Activated T-cell treated with anti-CD3 and anti-CD28 coated beads, Interleukin-2, amount 50 U/mL, for 4 hours (primary cell): ENCODE measurements around the gene HMG20A. TPM values are rescaled to one million over a fixed set of nuclear protein-coding genes. Genes with fewer than 3 reads are reported as not detected.

Source experiments
- ATAC-seq, 2 donors: fragments of 200-7000 bp; cut with Tn5 transposase; one replicate each; pipeline ENCODE4 v1.10.0; 2021
- DNase-seq: peaks from one replicate; pipeline ENCODE4 v3.0.0-alpha.2; 2020
- H3K27me3 Mint-ChIP-seq: one replicate; pipeline ENCODE4 v1.8.0; 2021; ENCODE audit warnings: low read depth, mixed read lengths
- H3K36me3 Mint-ChIP-seq: one replicate; pipeline ENCODE4 v1.8.0; 2022; ENCODE audit warnings: mixed read lengths; ENCODE audit not compliant: insufficient read depth
- H3K4me1 Mint-ChIP-seq: one replicate; pipeline ENCODE4 v1.8.0; 2021; ENCODE audit warnings: low read depth, mixed read lengths
- H3K4me3 Mint-ChIP-seq: one replicate; pipeline ENCODE4 v1.8.0; 2021; ENCODE audit warnings: mild to moderate bottlenecking, moderate library complexity, mixed read lengths
- H3K9me3 Mint-ChIP-seq: one replicate; pipeline ENCODE4 v1.8.0; 2021; ENCODE audit warnings: mixed read lengths
- total RNA-seq, 3 donors: library from RNA; stranded (reverse); gene quantifications; one replicate each; pipeline ENCODE4 v1.2.1, GENCODE V29; 2021

The HMG20A gene
- total RNA-seq, 3 donors from 2014 or later: 32.7 to 35.1 (median 34.3) TPM

DNA sequence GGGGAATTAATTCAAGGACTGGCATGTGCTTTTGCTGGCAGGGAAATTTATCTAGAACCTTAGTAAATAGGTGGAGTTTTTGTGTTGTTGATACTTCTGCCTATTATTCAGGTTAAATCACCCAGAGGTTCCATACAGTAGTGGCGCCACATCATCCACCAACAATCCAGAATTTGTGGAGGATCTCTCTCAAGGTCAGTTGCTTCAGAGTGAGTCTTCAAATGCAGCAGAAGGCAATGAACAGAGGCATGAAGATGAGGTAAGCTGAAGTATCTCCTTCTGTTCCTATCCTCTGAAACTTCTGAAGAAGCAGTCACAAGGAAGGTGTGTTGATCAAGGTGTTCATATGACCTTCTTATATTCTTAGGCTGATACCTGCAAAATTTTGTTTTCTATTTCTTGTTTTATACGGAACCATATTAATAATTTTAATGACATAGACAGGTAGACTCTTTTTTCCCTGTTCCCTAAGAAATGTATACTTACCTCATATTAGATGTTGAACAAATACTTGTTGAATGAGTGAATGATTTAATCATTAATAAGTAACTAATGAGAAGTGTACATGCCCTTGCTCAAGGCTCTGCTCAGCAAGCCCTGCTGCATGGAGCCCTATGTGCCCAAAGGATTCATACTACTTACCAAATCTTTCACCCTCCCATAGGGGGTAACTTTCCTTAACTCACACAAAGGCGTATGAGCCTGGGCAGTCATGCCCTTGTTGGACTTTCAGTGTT lies 43.6 kb downstream of the HMG20A start:
- no peak overlapping the region for H3K4me3 Mint-ChIP-seq
- no peaks in the 10 kb centered on the region for H3K27me3 Mint-ChIP-seq
- no peaks in the 10 kb centered on the region for H3K4me1 Mint-ChIP-seq
- H3K9me3 Mint-ChIP-seq: no peaks in the 10 kb centered on the region
- no peak for ATAC-seq
- peaks cover 33% of the 10 kb centered on the region for H3K36me3 Mint-ChIP-seq
- no peak for DNase-seq

DNA sequence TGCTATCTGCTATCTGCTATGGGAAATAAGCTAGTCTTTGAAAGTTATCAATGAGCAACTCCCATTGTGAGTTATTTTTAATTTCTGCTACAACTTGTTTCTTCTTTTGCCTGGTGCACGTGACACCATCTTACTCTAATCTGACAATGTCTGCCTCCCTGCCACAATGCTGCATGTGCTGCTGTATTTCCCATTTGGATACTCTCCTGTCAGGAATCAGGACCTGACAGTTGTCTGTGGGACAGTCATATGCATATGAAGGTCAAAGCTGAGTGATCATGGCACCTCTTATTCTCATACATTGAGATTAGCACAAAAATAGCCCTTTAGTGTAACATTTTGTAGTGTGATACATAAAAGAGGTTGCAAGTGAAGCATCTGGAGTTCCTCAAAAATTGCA lies 45.8 kb downstream of the HMG20A start:
- Mint-ChIP-seq H3K4me3 (no peak overlapping the region), H3K9me3 (no peaks in the 10 kb centered on the region), H3K4me1 (no peaks in the 10 kb centered on the region), H3K36me3 (peaks cover 31% of the 10 kb centered on the region), H3K27me3 (no peaks in the 10 kb centered on the region)
- ATAC-seq (no peak), DNase-seq (no peak)

DNA sequence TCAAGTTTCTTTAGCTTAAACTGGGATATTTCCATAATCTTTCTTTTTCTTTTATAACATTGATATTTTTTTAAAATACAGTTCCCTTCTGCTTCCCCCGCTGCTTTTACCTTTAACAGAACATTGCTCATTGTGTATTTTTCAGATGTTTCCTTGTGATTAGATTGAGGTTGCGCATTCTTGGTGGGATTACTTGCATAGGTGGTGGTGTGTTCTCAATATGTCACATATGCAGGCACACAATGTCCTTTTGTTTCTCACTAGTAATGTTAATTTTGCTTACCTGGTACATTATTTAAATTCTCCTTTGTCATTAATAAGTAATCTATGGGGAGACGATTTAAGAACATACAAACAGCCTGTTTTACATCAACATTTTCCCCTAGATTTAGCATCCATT lies 48.2 kb downstream of the HMG20A start:
- no peaks in the 10 kb centered on the region for H3K27me3 Mint-ChIP-seq

DNA sequence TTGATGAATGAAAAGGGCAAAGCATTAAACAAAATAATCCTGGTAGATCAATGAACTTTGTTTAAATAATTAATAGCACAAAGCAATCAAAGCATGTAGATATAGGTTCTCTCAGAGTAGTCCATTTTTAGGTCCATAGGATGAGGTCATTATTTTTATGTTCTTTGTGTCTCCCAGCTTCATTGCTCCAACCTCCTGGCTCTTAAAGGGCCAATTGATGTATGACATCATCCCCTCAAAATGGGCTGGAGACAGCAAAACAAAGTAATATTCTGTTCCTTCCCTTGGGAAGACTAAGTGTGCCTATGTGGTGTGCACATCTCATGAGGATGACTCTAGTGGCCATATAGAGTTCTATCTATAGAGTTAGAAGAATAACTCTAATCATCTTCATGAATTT lies 49.5 kb downstream of the HMG20A start:
- ATAC-seq (no peak), DNase-seq (no peak)
- Mint-ChIP-seq H3K9me3 (no peaks in the 10 kb centered on the region), H3K36me3 (peaks cover 45% of the 10 kb centered on the region), H3K4me3 (no peak overlapping the region), H3K27me3 (no peaks in the 10 kb centered on the region), H3K4me1 (no peaks in the 10 kb centered on the region)

More for the DNA sequence above, 48.2 kb downstream of the HMG20A start:
- Mint-ChIP-seq H3K36me3 (peaks cover 40% of the 10 kb centered on the region), H3K9me3 (no peaks in the 10 kb centered on the region), H3K4me3 (no peak overlapping the region), H3K4me1 (no peaks in the 10 kb centered on the region)
- no peak for DNase-seq
- no peak for ATAC-seq

DNA sequence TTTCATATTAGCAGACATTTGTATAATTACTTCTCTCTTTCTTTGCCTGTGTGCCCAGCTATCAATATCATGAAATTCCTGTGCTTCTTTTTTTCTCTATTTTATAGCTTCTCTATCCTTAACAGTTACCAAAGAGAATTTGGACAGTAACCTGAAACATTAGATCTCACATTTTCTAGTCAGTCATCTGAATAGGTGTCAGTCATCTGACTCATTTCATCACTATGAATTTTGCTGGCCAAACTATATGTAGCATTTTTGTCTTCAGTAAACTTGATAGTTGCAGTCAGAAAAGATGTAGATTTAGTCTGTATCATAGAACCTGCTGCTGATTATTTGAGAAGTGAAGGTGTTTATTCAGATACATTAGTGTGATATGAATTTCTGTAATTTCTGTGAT lies 52.6 kb downstream of the HMG20A start:
- Mint-ChIP-seq H3K9me3 (no peaks in the 10 kb centered on the region), H3K4me3 (no peak overlapping the region), H3K36me3 (peaks cover 46% of the 10 kb centered on the region), H3K27me3 (no peaks in the 10 kb centered on the region), H3K4me1 (no peaks in the 10 kb centered on the region)
- no peak for ATAC-seq
- DNase-seq: no peak

DNA sequence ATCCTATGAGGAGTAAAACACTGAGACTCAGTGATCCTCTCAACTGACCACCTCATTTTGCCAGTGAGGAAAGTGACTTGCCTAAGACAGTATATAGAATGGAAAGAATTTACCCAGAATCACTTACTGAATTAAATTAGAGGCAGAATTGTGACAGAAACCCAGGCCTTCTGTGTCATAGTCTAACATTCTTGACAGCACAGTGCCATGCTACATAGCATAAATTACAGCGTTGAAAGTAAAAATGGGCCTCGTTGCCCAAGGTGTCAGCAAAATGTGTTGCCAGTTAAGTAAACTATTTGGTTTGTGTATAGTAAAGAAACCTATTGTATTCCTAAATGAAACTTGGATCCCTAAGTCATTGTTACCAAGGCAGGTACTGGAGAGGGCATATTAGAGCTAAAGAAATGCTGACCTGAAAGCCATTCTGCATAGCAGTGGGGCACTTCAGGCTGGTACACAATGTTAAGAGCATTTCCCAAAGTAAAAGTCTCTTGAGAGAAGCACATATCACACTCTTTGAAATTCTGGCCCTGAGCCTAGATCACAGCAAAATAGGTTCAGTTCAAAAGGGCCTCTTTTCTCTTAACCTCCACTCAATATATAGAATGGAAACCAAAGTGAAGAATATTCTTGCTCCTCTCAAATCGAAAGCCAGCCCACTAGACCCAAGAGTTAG lies 53.8 kb downstream of the HMG20A start:
- H3K9me3 Mint-ChIP-seq: no peaks in the 10 kb centered on the region
- no peak overlapping the region for H3K4me3 Mint-ChIP-seq
- no peaks in the 10 kb centered on the region for H3K27me3 Mint-ChIP-seq
- H3K36me3 Mint-ChIP-seq: peaks cover 42% of the 10 kb centered on the region
- ATAC-seq (no peak), DNase-seq (no peak)
- H3K4me1 Mint-ChIP-seq: no peaks in the 10 kb centered on the region

DNA sequence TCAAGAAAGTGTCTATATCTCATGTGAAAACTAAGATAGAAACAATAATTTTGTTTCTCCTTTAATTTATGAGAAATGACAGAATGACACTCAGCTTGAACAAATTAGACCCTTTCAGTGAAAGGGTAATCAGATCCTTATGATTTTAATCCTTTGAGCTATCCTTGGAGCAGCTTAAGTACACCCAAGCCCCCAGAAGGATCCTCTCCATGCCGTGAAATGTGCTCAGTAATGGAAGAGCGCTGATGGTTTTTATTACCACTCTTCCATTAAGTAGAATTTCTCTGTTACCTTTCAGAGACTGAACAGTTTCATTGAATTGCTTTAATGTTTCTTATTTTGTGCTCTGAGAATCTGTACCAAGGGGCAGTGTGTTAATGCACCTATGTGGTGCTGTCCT lies 54.3 kb downstream of the HMG20A start:
- Mint-ChIP-seq H3K4me3 (no peak overlapping the region), H3K27me3 (no peaks in the 10 kb centered on the region), H3K4me1 (no peaks in the 10 kb centered on the region), H3K36me3 (peaks cover 41% of the 10 kb centered on the region), H3K9me3 (no peaks in the 10 kb centered on the region)
- ATAC-seq (no peak), DNase-seq (no peak)

DNA sequence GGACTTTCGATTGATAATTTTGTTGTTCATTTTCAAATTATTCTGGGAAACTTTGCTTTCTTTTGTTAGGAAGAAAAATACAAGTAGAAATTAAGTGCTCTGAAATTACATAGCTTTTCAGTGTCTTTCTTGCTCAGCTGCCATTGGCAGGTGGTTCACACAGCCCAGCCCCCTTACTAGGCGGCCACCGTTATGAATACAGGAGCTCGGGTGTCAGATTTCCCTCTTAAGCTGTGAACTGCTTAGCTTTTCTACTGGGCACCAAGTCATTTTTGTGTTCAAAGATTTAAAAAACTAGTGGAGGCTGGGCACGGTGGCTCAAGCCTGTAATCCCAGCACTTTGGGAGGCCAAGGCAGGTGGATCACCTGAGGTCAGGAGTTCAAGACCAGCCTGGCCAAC lies 55.2 kb downstream of the HMG20A start:
- no peaks in the 10 kb centered on the region for H3K4me1 Mint-ChIP-seq
- H3K4me3 Mint-ChIP-seq: no peak overlapping the region
- peaks cover 36% of the 10 kb centered on the region for H3K36me3 Mint-ChIP-seq

DNA sequence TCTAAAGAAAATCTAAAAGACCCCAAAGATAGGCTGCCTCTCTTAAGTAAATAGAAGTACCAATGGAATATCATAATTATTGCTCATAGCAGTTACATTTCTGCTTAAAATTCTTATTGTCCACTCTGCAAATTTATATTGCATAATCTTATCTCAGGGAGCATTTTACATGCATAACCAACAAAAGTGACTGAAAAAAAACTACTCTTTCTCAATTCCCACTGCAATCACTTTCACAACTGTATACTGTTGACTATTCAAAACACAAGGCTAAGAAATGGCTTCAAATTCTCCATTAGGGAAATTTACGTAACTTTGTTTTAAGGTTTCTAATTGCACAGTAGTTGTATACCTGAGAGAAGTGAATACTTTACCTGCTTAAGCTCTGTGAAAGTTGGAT lies 56.3 kb downstream of the HMG20A start:
- Mint-ChIP-seq H3K4me1 (no peaks in the 10 kb centered on the region), H3K4me3 (no peak overlapping the region), H3K27me3 (no peaks in the 10 kb centered on the region), H3K36me3 (peaks cover 38% of the 10 kb centered on the region), H3K9me3 (no peaks in the 10 kb centered on the region)
- no peak for ATAC-seq
- DNase-seq: no peak

More for the DNA sequence above, 55.2 kb downstream of the HMG20A start:
- ATAC-seq: no peak
- no peak for DNase-seq
- no peaks in the 10 kb centered on the region for H3K9me3 Mint-ChIP-seq
- no peaks in the 10 kb centered on the region for H3K27me3 Mint-ChIP-seq

DNA sequence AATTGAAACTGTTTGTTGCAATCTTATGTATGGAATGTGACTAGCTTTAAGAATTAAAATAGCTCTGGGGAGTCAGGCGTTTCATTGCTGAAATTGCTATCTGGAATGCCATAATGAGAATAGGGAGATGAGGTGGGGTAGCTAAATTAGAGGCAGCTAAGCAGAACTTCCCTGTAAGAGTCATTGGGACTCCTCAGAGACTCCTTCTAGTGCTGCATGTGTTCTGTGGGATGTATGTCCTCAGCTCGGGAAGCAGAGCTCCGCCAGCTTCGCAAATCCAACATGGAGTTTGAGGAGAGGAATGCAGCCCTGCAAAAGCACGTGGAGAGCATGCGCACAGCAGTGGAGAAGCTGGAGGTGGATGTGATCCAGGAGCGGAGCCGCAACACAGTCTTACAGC lies 57.4 kb downstream of the HMG20A start:
- Mint-ChIP-seq H3K36me3 (peaks cover 39% of the 10 kb centered on the region), H3K4me1 (no peaks in the 10 kb centered on the region), H3K9me3 (no peaks in the 10 kb centered on the region), H3K27me3 (no peaks in the 10 kb centered on the region), H3K4me3 (peak overlapping the region; percentile 19)
- ATAC-seq (no peak), DNase-seq (no peak)

DNA sequence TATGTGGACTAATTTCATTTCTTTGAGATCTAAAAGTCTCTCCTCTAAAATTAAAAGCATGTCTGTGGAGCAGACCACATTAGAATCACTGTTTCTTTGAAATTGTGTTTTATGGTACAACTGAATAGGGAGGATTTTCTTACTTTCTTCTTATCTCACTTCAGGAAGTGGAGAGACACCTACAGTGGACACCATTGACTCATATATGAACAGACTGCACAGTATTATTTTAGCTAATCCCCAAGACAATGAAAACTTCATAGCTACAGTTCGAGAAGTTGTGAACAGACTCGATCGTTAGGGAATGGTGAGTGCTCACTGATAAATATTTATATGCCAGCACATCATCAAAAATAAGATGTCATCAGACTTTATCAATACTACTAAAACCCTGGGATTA lies 58.3 kb downstream of the HMG20A start:
- Mint-ChIP-seq H3K27me3 (no peaks in the 10 kb centered on the region), H3K4me3 (no peak overlapping the region), H3K9me3 (no peaks in the 10 kb centered on the region), H3K4me1 (no peaks in the 10 kb centered on the region), H3K36me3 (peaks cover 40% of the 10 kb centered on the region)
- ATAC-seq (no peak), DNase-seq (no peak)

DNA sequence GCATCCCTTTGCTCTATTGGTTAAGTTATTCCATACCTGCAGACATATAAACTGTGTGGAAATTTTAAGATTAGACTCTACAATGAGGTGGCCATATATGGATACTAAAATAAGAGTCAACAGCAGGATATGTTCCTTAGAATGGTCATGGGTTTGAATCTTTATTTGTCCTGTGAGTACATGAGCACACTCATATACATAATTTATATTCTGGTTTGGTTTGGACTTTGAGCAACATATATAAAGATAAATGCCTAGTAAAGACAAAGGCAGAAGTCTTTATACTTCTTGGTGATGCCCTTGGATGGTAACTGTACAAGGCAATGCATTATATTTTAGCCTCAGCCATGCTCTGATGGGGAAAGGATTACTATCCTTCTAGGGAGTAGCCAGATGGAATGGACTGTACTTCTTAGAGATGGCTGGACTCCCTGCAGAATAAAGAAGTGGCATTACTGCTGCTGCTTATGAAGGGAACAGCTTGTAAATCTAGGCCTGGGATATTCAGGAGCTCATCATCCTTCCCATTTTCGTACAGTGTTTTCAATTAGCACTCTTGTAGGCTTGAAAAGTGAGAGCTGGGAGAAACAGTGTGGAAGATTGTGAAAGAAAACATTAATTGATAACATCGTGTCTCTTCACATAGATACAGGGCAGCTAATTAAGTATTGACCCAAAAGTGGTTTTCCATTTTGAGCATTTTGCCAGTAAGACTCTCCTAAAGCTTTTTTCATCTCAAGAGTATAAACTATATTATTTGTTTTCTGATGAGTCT lies 60.4 kb downstream of the HMG20A start:
- Mint-ChIP-seq H3K36me3 (peaks cover 46% of the 10 kb centered on the region), H3K27me3 (no peaks in the 10 kb centered on the region), H3K9me3 (no peaks in the 10 kb centered on the region)

DNA sequence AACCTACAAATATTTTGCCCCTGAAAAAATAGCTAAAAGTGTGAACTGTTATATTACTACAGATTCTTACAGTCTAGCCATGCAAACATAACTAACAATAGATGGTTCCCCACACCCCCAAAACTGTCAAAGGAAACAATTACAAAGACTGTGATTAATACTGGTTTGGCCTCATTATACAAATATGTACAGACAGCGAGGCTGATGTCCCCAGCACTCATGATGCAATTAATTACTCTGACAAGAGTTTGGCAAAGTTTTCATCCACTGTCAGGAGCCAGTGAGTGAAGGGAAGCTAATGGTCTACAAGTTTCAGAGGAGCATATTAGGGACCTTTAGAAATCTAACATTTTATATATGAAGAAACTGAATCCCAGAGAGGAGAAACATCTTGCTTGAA lies 61.0 kb downstream of the HMG20A start:
- Mint-ChIP-seq H3K4me3 (no peak overlapping the region), H3K9me3 (no peaks in the 10 kb centered on the region), H3K36me3 (peaks cover 47% of the 10 kb centered on the region), H3K4me1 (no peaks in the 10 kb centered on the region), H3K27me3 (no peaks in the 10 kb centered on the region)
- ATAC-seq: no peak
- DNase-seq: no peak

More for the DNA sequence above, 60.4 kb downstream of the HMG20A start:
- no peak for DNase-seq
- H3K4me3 Mint-ChIP-seq: no peak overlapping the region
- ATAC-seq: no peak
- H3K4me1 Mint-ChIP-seq: no peaks in the 10 kb centered on the region

DNA sequence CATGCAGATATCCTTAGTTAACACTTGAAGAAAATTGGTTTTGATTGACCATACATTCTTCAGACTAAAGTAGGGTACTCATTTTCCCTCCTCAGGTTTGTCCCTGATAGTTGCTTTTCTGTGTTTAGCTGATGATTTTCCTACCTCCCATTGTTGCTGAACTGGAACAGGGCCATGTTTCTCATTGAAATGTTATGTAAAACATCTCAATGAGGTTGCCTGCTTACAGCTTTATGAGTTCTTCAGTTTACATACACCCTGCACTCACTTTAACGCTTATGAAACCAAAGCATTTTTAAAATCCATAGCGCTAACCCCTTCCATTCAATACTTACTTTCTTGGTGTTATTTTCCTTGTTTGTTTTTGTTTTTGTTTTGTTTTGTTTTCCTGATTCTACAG lies 61.9 kb downstream of the HMG20A start:
- Mint-ChIP-seq H3K36me3 (peaks cover 43% of the 10 kb centered on the region), H3K27me3 (no peaks in the 10 kb centered on the region), H3K9me3 (no peaks in the 10 kb centered on the region), H3K4me3 (no peak overlapping the region), H3K4me1 (peaks cover 9% of the 10 kb centered on the region)
- DNase-seq: no peak
- no peak for ATAC-seq
